ENCODE measurements around the gene HDAC4. TPM values are rescaled to one million over a fixed set of nuclear protein-coding genes. Genes with fewer than 3 reads are reported as not detected.

Gene HDAC4
- total RNA-seq, 2 experiments from 2014 or later: 22.6 to 24.5 TPM

DNA sequence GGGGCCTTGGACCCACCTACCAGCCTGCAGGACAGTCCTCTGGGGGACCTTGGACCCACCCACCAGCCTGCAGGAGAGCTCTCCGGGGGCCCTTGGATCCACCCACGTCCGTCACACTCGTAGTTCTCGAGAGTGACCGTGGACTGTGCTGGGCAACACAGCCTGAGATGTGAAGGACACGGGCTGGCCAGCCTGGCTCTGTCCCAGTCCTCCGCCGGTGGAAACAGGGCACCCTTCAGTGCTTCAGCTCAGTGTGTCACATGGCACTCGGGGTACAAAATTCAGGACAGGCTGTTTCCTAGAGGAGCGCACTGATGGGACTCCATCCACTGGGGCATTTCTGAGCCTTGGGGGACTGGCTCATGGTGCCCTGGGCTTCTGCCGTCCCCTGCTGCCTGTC is 341.0 kb downstream of the HDAC4 start:
- CTCF ChIA-PET: interaction anchor here (0.8 kb wide), 1 partner anchor 28 kb away, joined by 3 read pairs; no protein-coding TSS in a partner anchor
- POLR2A ChIA-PET: no interaction called here
- H3K9me3 Mint-ChIP-seq: no peaks in the 10 kb centered on the region
- TF ChIP-seq, protein P1, sequence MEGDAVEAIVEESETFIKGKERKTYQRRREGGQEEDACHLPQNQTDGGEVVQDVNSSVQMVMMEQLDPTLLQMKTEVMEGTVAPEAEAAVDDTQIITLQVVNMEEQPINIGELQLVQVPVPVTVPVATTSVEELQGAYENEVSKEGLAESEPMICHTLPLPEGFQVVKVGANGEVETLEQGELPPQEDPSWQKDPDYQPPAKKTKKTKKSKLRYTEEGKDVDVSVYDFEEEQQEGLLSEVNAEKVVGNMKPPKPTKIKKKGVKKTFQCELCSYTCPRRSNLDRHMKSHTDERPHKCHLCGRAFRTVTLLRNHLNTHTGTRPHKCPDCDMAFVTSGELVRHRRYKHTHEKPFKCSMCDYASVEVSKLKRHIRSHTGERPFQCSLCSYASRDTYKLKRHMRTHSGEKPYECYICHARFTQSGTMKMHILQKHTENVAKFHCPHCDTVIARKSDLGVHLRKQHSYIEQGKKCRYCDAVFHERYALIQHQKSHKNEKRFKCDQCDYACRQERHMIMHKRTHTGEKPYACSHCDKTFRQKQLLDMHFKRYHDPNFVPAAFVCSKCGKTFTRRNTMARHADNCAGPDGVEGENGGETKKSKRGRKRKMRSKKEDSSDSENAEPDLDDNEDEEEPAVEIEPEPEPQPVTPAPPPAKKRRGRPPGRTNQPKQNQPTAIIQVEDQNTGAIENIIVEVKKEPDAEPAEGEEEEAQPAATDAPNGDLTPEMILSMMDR (IDR thresholded peaks at IDR 0.05): no peak
- H3K4me1 Mint-ChIP-seq (ENCODE audit: low read depth): no peaks in the 10 kb centered on the region
- DNase-seq (no peak), ATAC-seq (no peak)
- peaks cover 11% of the 10 kb centered on the region for H3K36me3 Mint-ChIP-seq (ENCODE audit: low read depth)
- intact Hi-C loops (cut with micrococcal nuclease): no loop called here
- H3K4me3 Mint-ChIP-seq: no peak overlapping the region
- no peak overlapping the region for H3K27ac Mint-ChIP-seq
- no peaks in the 10 kb centered on the region for H3K27me3 Mint-ChIP-seq

DNA sequence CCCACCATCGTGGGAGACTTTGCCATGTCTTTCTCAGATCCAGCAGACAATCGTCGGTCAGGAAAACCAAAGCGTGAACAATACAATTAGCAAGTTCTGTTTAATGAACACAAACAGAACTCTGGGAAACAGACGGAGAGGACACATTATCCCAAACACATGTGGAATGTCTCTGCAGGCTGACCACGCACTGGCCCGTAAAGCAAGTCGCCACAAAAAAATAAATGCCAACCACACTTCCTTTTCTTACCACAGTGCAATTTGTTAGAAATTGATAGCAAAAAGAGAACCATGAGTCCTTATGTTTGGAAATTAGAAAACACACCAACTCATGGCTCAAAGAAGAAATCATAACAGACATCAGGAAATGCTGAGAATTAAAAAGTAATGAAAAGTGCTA is 342.1 kb downstream of the HDAC4 start:
- ChIA-PET POLR2A (no interaction called here), CTCF (no interaction called here)
- TF ChIP-seq, protein P1 (IDR thresholded peaks at IDR 0.05): no peak
- Mint-ChIP-seq H3K4me1 (ENCODE audit: low read depth) (no peaks in the 10 kb centered on the region), H3K27me3 (no peaks in the 10 kb centered on the region), H3K27ac (no peak overlapping the region), H3K4me3 (no peak overlapping the region), H3K9me3 (no peaks in the 10 kb centered on the region), H3K36me3 (ENCODE audit: low read depth) (peaks cover 11% of the 10 kb centered on the region)
- intact Hi-C loops (cut with micrococcal nuclease): no loop called here
- ATAC-seq: no peak
- DNase-seq: no peak

DNA sequence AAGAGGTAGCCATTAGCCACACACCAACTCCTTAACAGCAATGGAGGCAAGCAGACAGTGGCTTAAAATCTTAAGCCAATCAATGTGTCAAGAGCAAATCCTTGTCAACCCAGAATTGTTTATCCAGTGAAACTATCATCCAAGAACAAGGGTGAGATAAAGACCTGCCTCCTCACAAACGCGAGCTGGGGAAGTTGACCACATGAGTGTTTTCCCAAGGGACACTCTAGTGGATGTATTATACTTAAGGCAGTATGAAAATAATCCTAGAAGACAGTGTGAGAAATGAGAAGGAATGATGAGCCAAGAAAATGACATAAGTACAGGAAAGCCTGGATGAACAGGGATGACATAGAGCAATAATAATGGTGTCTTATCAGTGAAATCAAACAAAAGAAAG is 343.3 kb downstream of the HDAC4 start:
- peaks cover 11% of the 10 kb centered on the region for H3K36me3 Mint-ChIP-seq (ENCODE audit: low read depth)
- TF ChIP-seq, protein P1 (IDR thresholded peaks at IDR 0.05): no peak
- H3K27ac Mint-ChIP-seq: no peak overlapping the region
- H3K27me3 Mint-ChIP-seq: no peaks in the 10 kb centered on the region
- CTCF ChIA-PET: no interaction called here
- ATAC-seq (no peak), DNase-seq (no peak)
- POLR2A ChIA-PET: no interaction called here
- no peaks in the 10 kb centered on the region for H3K9me3 Mint-ChIP-seq
- intact Hi-C loops (cut with micrococcal nuclease): no loop called here
- no peaks in the 10 kb centered on the region for H3K4me1 Mint-ChIP-seq (ENCODE audit: low read depth)
- no peak overlapping the region for H3K4me3 Mint-ChIP-seq

DNA sequence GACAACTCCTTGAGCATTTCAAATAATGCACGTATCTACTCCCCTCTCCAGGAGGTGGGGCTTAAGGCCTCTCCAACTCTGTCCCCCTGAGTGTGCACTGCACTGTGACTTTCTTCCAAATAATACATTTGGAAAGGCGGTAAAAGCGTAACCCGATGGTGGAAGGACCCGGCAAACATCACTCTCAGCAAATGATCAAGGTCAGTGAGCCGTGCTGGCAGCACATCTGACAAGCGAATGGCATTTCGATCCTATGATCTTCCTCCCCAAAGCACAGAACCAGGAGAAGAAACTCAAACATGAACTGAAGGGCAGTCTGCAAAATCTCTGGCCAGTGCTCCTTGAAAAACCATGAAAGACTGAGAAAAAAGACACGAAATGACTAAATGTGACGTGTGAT is 344.2 kb downstream of the HDAC4 start:
- H3K27ac Mint-ChIP-seq: no peak overlapping the region
- ChIA-PET POLR2A (no interaction called here), CTCF (no interaction called here)
- H3K27me3 Mint-ChIP-seq: no peaks in the 10 kb centered on the region
- no peak overlapping the region for H3K4me3 Mint-ChIP-seq
- intact Hi-C loops (cut with micrococcal nuclease): no loop called here
- H3K9me3 Mint-ChIP-seq: no peaks in the 10 kb centered on the region
- H3K4me1 Mint-ChIP-seq (ENCODE audit: low read depth): no peaks in the 10 kb centered on the region
- DNase-seq (no peak), ATAC-seq (no peak)
- H3K36me3 Mint-ChIP-seq (ENCODE audit: low read depth): peaks cover 11% of the 10 kb centered on the region
- TF ChIP-seq, protein P1 (IDR thresholded peaks at IDR 0.05): no peak

DNA sequence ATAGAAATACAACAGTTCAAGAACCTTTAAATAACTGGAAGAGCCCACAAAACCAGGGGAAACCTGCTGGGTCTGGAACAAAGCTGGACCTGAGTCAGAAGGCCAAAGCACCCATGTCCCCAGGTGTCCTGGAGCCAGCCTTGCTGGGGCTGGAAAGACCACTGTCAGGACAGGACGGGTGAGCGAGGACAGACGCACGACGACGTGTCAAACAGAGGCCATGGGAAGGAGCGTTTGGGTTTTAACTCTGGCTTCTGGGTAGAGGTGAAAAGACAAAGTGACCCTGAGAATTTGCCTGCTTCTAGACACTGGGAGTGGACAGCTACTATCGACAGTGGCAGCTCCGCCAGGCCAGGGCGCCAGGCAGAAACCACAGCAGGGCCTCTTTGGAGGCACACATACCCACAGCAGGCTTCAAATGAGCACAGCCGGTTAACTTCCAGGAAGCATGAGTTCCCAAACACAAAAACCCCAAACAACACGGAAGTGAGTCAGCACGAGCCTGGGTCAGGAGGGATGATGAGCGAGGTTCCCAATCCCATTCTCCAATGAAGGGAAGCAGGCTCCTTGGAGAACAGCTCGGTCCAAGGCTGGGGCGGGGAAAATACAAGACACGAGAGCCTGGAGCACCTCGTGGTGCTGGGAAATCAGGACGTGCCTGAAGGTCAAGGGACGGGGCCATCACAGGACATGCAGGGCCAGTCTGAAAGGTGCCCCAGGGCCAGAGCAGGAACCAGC is 344.9 kb downstream of the HDAC4 start:
- Mint-ChIP-seq H3K27me3 (no peaks in the 10 kb centered on the region), H3K36me3 (ENCODE audit: low read depth) (peaks cover 8% of the 10 kb centered on the region), H3K27ac (no peak overlapping the region), H3K4me3 (no peak overlapping the region), H3K9me3 (no peaks in the 10 kb centered on the region), H3K4me1 (ENCODE audit: low read depth) (no peaks in the 10 kb centered on the region)
- intact Hi-C loops (cut with micrococcal nuclease): no loop called here
- CTCF ChIA-PET: no interaction called here
- DNase-seq (no peak), ATAC-seq (no peak)
- POLR2A ChIA-PET: no interaction called here
- TF ChIP-seq, protein P1 (IDR thresholded peaks at IDR 0.05): no peak

Data from activated CD8-positive, alpha-beta T cell treated with anti-CD3 and anti-CD28 coated beads for 36 hours (primary cell).